Measurements from ENCODE around the gene TGIF1. TPM values are rescaled to one million over a fixed set of nuclear protein-coding genes. Genes with fewer than 3 reads are reported as not detected.
A peak's percentile ranks its signal among the peaks of the same experiment; 100 is the strongest.

The TGIF1 gene
- total RNA-seq, 1 donor from 2014 or later: 111 TPM

- peak overlapping the region; percentile 96 for H3K4me3 Mint-ChIP-seq (ENCODE audit: low read depth)
- H3K27ac Mint-ChIP-seq: peak overlapping the region; percentile 98
- DNase-seq (ENCODE audit: low spot score, unreplicated experiment): no peak
- H3K27me3 Mint-ChIP-seq: no peaks in the 10 kb centered on the region
- peaks cover 19% of the 10 kb centered on the region for H3K36me3 Mint-ChIP-seq (ENCODE audit: insufficient read depth)
- no peaks in the 10 kb centered on the region for H3K9me3 Mint-ChIP-seq (ENCODE audit: low read depth)
- H3K4me1 Mint-ChIP-seq (ENCODE audit: low read depth): peaks cover 56% of the 10 kb centered on the region
- TF ChIP-seq, protein P1, sequence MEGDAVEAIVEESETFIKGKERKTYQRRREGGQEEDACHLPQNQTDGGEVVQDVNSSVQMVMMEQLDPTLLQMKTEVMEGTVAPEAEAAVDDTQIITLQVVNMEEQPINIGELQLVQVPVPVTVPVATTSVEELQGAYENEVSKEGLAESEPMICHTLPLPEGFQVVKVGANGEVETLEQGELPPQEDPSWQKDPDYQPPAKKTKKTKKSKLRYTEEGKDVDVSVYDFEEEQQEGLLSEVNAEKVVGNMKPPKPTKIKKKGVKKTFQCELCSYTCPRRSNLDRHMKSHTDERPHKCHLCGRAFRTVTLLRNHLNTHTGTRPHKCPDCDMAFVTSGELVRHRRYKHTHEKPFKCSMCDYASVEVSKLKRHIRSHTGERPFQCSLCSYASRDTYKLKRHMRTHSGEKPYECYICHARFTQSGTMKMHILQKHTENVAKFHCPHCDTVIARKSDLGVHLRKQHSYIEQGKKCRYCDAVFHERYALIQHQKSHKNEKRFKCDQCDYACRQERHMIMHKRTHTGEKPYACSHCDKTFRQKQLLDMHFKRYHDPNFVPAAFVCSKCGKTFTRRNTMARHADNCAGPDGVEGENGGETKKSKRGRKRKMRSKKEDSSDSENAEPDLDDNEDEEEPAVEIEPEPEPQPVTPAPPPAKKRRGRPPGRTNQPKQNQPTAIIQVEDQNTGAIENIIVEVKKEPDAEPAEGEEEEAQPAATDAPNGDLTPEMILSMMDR (IDR thresholded peaks at IDR 0.05; ENCODE audit: unreplicated experiment): no peak
Measured at GRCh38 chr18:3453540-3454364, 3.8 kb downstream of the TGIF1 start.

- H3K27ac Mint-ChIP-seq: peak overlapping the region; percentile 98
Measured at GRCh38 chr18:3454365-3455089, 4.6 kb downstream of the TGIF1 start.

GRCh38 chr18:3455090-3455635 lies 5.2 kb downstream of the TGIF1 start:
- H3K36me3 Mint-ChIP-seq (ENCODE audit: insufficient read depth): peaks cover 27% of the 10 kb centered on the region
- no peak for DNase-seq (ENCODE audit: low spot score, unreplicated experiment)
- TF ChIP-seq, protein P1 (IDR thresholded peaks at IDR 0.05; ENCODE audit: unreplicated experiment): no peak
- H3K4me1 Mint-ChIP-seq (ENCODE audit: low read depth): peaks cover 62% of the 10 kb centered on the region
- peak overlapping the region; percentile 96 for H3K4me3 Mint-ChIP-seq (ENCODE audit: low read depth)
- no peaks in the 10 kb centered on the region for H3K9me3 Mint-ChIP-seq (ENCODE audit: low read depth)
- H3K27me3 Mint-ChIP-seq: no peaks in the 10 kb centered on the region
- peak overlapping the region; percentile 98 for H3K27ac Mint-ChIP-seq

More at GRCh38 chr18:3454365-3455089, 4.6 kb downstream of the TGIF1 start:
- TF ChIP-seq, protein P1 (IDR thresholded peaks at IDR 0.05; ENCODE audit: unreplicated experiment): peak; percentile 78
- Mint-ChIP-seq H3K36me3 (ENCODE audit: insufficient read depth) (peaks cover 26% of the 10 kb centered on the region), H3K27me3 (no peaks in the 10 kb centered on the region), H3K4me1 (ENCODE audit: low read depth) (peaks cover 62% of the 10 kb centered on the region), H3K9me3 (ENCODE audit: low read depth) (no peaks in the 10 kb centered on the region), H3K4me3 (ENCODE audit: low read depth) (peak overlapping the region; percentile 96)
- no peak for DNase-seq (ENCODE audit: low spot score, unreplicated experiment)

DNA sequence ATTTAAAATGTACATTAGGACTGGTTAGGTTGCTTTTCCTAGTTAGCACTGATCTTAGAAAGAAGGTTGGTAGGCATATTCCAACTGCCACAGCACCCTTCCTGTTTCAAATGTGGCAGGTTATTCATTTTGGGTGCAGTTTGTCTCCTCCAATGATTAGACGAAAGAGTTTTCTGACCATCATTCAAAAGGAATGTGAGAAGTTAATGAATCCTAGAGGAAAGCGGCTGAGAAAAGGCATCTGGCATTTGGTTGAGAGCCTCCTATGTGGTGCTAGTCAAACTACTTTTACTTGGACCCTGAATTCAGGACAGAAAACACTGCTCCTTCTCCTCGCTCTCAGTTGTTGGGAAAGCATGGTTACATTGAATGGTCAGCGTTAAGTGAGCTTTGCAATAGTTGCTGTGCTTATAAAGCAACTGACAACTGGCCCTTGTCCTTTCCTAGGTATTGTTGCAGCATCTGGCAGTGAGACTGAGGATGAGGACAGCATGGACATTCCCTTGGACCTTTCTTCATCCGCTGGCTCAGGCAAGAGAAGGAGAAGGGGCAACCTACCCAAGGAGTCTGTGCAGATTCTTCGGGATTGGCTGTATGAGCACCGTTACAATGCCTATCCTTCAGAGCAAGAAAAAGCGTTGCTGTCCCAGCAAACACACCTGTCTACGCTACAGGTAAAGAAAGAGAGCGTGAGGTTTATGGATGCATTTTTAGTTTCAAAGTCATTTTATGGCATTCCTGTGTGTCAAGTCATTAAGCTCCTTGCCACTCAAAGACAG lies 6.1 kb downstream of the TGIF1 start:
- Mint-ChIP-seq H3K27ac (peak overlapping the region; percentile 98), H3K27me3 (no peaks in the 10 kb centered on the region), H3K4me1 (ENCODE audit: low read depth) (peaks cover 63% of the 10 kb centered on the region), H3K9me3 (ENCODE audit: low read depth) (peaks cover 4% of the 10 kb centered on the region), H3K36me3 (ENCODE audit: insufficient read depth) (peaks cover 33% of the 10 kb centered on the region), H3K4me3 (ENCODE audit: low read depth) (peak overlapping the region; percentile 96)
- DNase-seq (ENCODE audit: low spot score, unreplicated experiment): no peak
- TF ChIP-seq, protein P1 (IDR thresholded peaks at IDR 0.05; ENCODE audit: unreplicated experiment): no peak

All from progenitor cell of endocrine pancreas (in vitro differentiated cells).